Muscle of leg (tissue), 11 donors: ENCODE measurements around the gene UBE2R2. TPM values are rescaled to one million over a fixed set of nuclear protein-coding genes. Genes with fewer than 3 reads are reported as not detected.
"Not testable (repeated sequence)": the region's sequence is repeated elsewhere in the genome, so short reads cannot be mapped to it uniquely, and the experiment has no call there.

ENCODE experiments used
- DNase-seq: peaks from one replicate; pipeline ENCODE4 v3.0.0; 2013
- H3K27ac ChIP-seq: one replicate; pipeline ENCODE4 v1.5.1; 2013; ENCODE audit warnings: mild to moderate bottlenecking, low read length, control low read depth
- H3K27me3 ChIP-seq: one replicate; pipeline ENCODE4 v1.6.1; 2013; ENCODE audit warnings: low read length; ENCODE audit not compliant: control insufficient read depth, insufficient read depth
- H3K36me3 ChIP-seq: one replicate; pipeline ENCODE4 v1.6.1; 2013; ENCODE audit warnings: low read length; ENCODE audit not compliant: control insufficient read depth, insufficient read depth
- H3K4me1 ChIP-seq: one replicate; pipeline ENCODE4 v1.6.1; 2013; ENCODE audit warnings: low read length; ENCODE audit not compliant: control insufficient read depth, insufficient read depth
- H3K4me3 ChIP-seq: one replicate; pipeline ENCODE4 v1.5.1; 2013; ENCODE audit warnings: low read length, control low read depth
- H3K9me3 ChIP-seq: replicated peaks from 2 replicates; pipeline ENCODE4 v1.6.1; 2013; ENCODE audit warnings: low read depth, low read length; ENCODE audit not compliant: control insufficient read depth
- WGBS: methylation state at CpG from one replicate; pipeline ENCODE4 v1.1.5; 2013; ENCODE audit warnings: missing lambda C conversion rate; ENCODE audit not compliant: insufficient coverage; 5-methylcytosine and 5-hydroxymethylcytosine counted together
- polyA plus RNA-seq, 8 donors: library from polyadenylated mRNA; unstranded; fragments of 120-200 nt; gene quantifications; one replicate each; pipeline versions ENCODE4 v1.2.1 to v1.2.3, GENCODE V29; 2013; ENCODE audit warnings: inconsistent platforms in 1 of 8, low replicate concordance in 1 of 8; ENCODE audit not compliant: insufficient read length in 8 of 8, insufficient read depth in 1 of 8
- total RNA-seq: library from RNA; stranded (reverse); fragments of 120-200 nt; gene quantifications from one replicate; pipeline ENCODE4 v1.2.4, GENCODE V29; 2013

UBE2R2 gene
- total and polyA plus RNA-seq, 9 donors, result 18.2 to 48.5 (median 40.9) TPM

GRCh38 chr9:33836261-33836660 is 19.3 kb downstream of the UBE2R2 start:
- H3K27me3 ChIP-seq, DNase-seq, H3K4me3 ChIP-seq, H3K36me3 ChIP-seq, H3K27ac ChIP-seq, H3K4me1 ChIP-seq, H3K9me3 ChIP-seq: not testable (repeated sequence)
- WGBS, result no CpG with 5 or more reads among the region's 2 CpGs

GRCh38 chr9:33837138-33837537 is 20.2 kb downstream of the UBE2R2 start:
- 83% methylated on average over 3 of the region's 4 CpGs for WGBS
- DNase-seq, result no peak
- Histone ChIP-seq H3K27ac (no peak overlapping the region), H3K27me3 (no peaks in the 10 kb centered on the region), H3K36me3 (peaks cover 2% of the 10 kb centered on the region), H3K4me3 (no peak overlapping the region), H3K4me1 (peaks cover 2% of the 10 kb centered on the region), H3K9me3 (no peaks in the 10 kb centered on the region)

GRCh38 chr9:33840381-33840780 is 23.4 kb downstream of the UBE2R2 start:
- no peaks in the 10 kb centered on the region for H3K9me3 ChIP-seq

GRCh38 chr9:33843312-33843961 is 26.5 kb downstream of the UBE2R2 start:
- Histone ChIP-seq H3K36me3 (peaks cover 2% of the 10 kb centered on the region), H3K9me3 (no peaks in the 10 kb centered on the region), H3K4me3 (no peak overlapping the region), H3K4me1 (peaks cover 8% of the 10 kb centered on the region), H3K27ac (no peak overlapping the region), H3K27me3 (no peaks in the 10 kb centered on the region)
- no peak for DNase-seq
- WGBS, result no CpG with 5 or more reads among the region's 5 CpGs

More at GRCh38 chr9:33840381-33840780, 23.4 kb downstream of the UBE2R2 start:
- Histone ChIP-seq H3K27me3 (no peaks in the 10 kb centered on the region), H3K4me3 (no peak overlapping the region), H3K4me1 (peaks cover 8% of the 10 kb centered on the region), H3K27ac (no peak overlapping the region), H3K36me3 (peaks cover 2% of the 10 kb centered on the region)
- DNase-seq, result no peak
- no CpG with 5 or more reads among the region's 2 CpGs for WGBS

GRCh38 chr9:33846231-33846630 is 29.3 kb downstream of the UBE2R2 start:
- H3K27ac ChIP-seq, result no peak overlapping the region
- H3K27me3 ChIP-seq, result no peaks in the 10 kb centered on the region
- WGBS, result no CpG with 5 or more reads among the region's 4 CpGs

GRCh38 chr9:33847894-33848205 is 30.9 kb downstream of the UBE2R2 start:
- WGBS, result no CpG with 5 or more reads among the region's 3 CpGs
- not testable (repeated sequence) for H3K36me3 ChIP-seq, H3K9me3 ChIP-seq, DNase-seq, H3K27me3 ChIP-seq, H3K27ac ChIP-seq, H3K4me3 ChIP-seq
- H3K4me1 ChIP-seq, result peaks cover 12% of the 10 kb centered on the region

More at GRCh38 chr9:33846231-33846630, 29.3 kb downstream of the UBE2R2 start:
- no peak overlapping the region for H3K4me3 ChIP-seq
- H3K4me1 ChIP-seq, result peaks cover 8% of the 10 kb centered on the region
- H3K9me3 ChIP-seq, result no peaks in the 10 kb centered on the region
- no peak for DNase-seq
- no peaks in the 10 kb centered on the region for H3K36me3 ChIP-seq

- no peak for DNase-seq
- Histone ChIP-seq H3K27me3 (no peaks in the 10 kb centered on the region), H3K4me3 (no peak overlapping the region), H3K9me3 (no peaks in the 10 kb centered on the region), H3K36me3 (peaks cover 2% of the 10 kb centered on the region), H3K27ac (no peak overlapping the region), H3K4me1 (peaks cover 6% of the 10 kb centered on the region)
- 71% methylated on average over 1 of the region's 4 CpGs for WGBS
Observed at GRCh38 chr9:33850267-33850629, 33.3 kb downstream of the UBE2R2 start.

- DNase-seq, result no peak
- H3K4me1 ChIP-seq, result peaks cover 6% of the 10 kb centered on the region
- no peak overlapping the region for H3K27ac ChIP-seq
- no peak overlapping the region for H3K4me3 ChIP-seq
- no peaks in the 10 kb centered on the region for H3K27me3 ChIP-seq
- H3K36me3 ChIP-seq, result peaks cover 2% of the 10 kb centered on the region
- no peaks in the 10 kb centered on the region for H3K9me3 ChIP-seq
Observed at GRCh38 chr9:33850677-33851076, 33.7 kb downstream of the UBE2R2 start.

- Histone ChIP-seq H3K9me3 (no peaks in the 10 kb centered on the region), H3K27me3 (no peaks in the 10 kb centered on the region), H3K27ac (no peak overlapping the region), H3K4me1 (peaks cover 6% of the 10 kb centered on the region), H3K36me3 (peaks cover 2% of the 10 kb centered on the region), H3K4me3 (no peak overlapping the region)
- DNase-seq, result no peak
- no CpG with 5 or more reads among the region's 1 CpG for WGBS
Observed at GRCh38 chr9:33851301-33851700, 34.3 kb downstream of the UBE2R2 start.

GRCh38 chr9:33852216-33852826 is 35.4 kb downstream of the UBE2R2 start:
- Histone ChIP-seq H3K27ac (no peak overlapping the region), H3K4me1 (peaks cover 6% of the 10 kb centered on the region)
- 100% methylated on average over 1 of the region's 8 CpGs for WGBS

GRCh38 chr9:33856247-33856646 is 39.3 kb downstream of the UBE2R2 start:
- peaks cover 6% of the 10 kb centered on the region for H3K4me1 ChIP-seq
- H3K9me3 ChIP-seq, result no peaks in the 10 kb centered on the region
- DNase-seq, result no peak
- H3K27ac ChIP-seq, result no peak overlapping the region
- H3K27me3 ChIP-seq, result no peaks in the 10 kb centered on the region
- H3K36me3 ChIP-seq, result peaks cover 2% of the 10 kb centered on the region
- H3K4me3 ChIP-seq, result no peak overlapping the region

More at GRCh38 chr9:33852216-33852826, 35.4 kb downstream of the UBE2R2 start:
- no peaks in the 10 kb centered on the region for H3K27me3 ChIP-seq
- DNase-seq, result peak; percentile 71
- no peak overlapping the region for H3K4me3 ChIP-seq
- no peaks in the 10 kb centered on the region for H3K9me3 ChIP-seq
- H3K36me3 ChIP-seq, result peaks cover 2% of the 10 kb centered on the region
